GM12892 (cell line): ENCODE measurements around the gene RAET1G.

Experiments
- POLR2A ChIP-seq: IDR thresholded peaks from 2 replicates; pipeline ENCODE4 v1.6.1; 2011; ENCODE audit warnings: low read depth, low read length, control low read depth
- POLR2AphosphoS5 ChIP-seq: IDR thresholded peaks from 2 replicates; pipeline ENCODE4 v1.6.1; 2011; ENCODE audit warnings: low read depth, low read length, control low read depth
- TAF1 ChIP-seq: IDR thresholded peaks from 2 replicates; pipeline ENCODE4 v1.6.1; 2011; ENCODE audit warnings: low read depth, mild to moderate bottlenecking, control low read depth, low read length, borderline replicate concordance

DNA sequence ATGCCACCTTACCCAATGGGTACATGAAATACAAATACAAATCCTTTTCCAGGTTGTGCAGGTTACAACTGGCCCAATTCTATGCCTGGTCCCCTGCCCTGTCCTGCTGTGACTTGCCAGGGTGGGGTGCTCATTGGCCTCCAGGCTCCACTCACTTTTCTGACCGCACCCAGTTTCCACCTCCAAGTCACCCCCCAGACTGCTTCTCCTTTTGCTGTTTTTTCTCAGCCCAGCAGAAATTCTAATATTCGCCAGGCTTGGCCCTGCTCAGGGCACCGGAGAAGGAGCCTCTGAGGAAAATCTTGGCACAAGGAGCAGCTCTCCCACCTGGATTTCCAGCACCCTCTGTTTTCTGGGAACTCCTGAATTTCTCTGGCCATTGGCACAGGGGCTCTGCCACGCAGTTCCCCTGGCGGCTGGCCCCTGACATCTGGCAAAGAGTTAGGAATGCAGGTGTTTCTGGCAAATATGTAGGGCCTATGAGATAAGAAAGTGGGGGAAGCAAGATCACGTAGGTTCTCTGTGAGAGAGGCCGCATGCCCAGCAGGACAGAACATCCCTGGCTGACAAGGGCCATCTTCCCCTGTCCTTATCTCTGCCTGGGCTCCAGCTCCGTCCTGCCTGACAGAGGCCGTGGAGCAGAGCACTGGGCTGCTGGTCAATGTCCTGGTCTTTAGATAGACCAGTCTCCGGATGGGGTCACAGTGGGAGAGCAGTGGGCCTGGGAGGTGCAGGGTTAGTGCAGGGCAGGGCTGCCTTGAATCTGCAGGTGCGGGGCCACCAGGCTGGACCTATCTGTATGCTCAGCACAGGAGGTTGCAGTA is 22.1 kb downstream of the RAET1G start:
- TF ChIP-seq POLR2AphosphoS5 (no peak), POLR2A (no peak), TAF1 (no peak)
